HG02588 (cell line): ENCODE measurements around the gene IGSF3.
"Not testable (repeated sequence)": the region's sequence is repeated elsewhere in the genome, so short reads cannot be mapped to it uniquely, and the experiment has no call there.

Source experiments
- ATAC-seq: cut with Tn5 transposase; IDR thresholded peaks from one replicate; pipeline ENCODE4 v1.9.1; 2021; ENCODE audit warnings: mild to moderate bottlenecking, moderate library complexity; ENCODE audit not compliant: unreplicated experiment

Gene IGSF3

GRCh38 chr1:116664366-116664977, 3.1 kb downstream of the IGSF3 start:
- ATAC-seq = no peak

- no peak for ATAC-seq
These were observed 3.7 kb downstream of the IGSF3 start for GRCh38 chr1:116663821-116664220.

GRCh38 chr1:116661633-116662032, 5.9 kb downstream of the IGSF3 start:
- ATAC-seq = no peak

- not testable (repeated sequence) for ATAC-seq
These were observed 8.9 kb downstream of the IGSF3 start for GRCh38 chr1:116658645-116659044.

GRCh38 chr1:116657836-116658235, 9.7 kb downstream of the IGSF3 start:
- ATAC-seq = not testable (repeated sequence)

- no peak for ATAC-seq
These were observed 13.2 kb downstream of the IGSF3 start for GRCh38 chr1:116654351-116654750.

- not testable (repeated sequence) for ATAC-seq
These were observed 14.9 kb downstream of the IGSF3 start for GRCh38 chr1:116652598-116652997.

- not testable (repeated sequence) for ATAC-seq
These were observed 16.8 kb downstream of the IGSF3 start for GRCh38 chr1:116650781-116651180.

GRCh38 chr1:116649041-116649440, 18.5 kb downstream of the IGSF3 start:
- ATAC-seq = not testable (repeated sequence)

GRCh38 chr1:116648325-116648724, 19.2 kb downstream of the IGSF3 start:
- ATAC-seq = not testable (repeated sequence)

GRCh38 chr1:116647186-116647585, 20.3 kb downstream of the IGSF3 start:
- ATAC-seq = not testable (repeated sequence)

- ATAC-seq = not testable (repeated sequence)
These were observed 20.8 kb downstream of the IGSF3 start for GRCh38 chr1:116646673-116647170.

- ATAC-seq = not testable (repeated sequence)
These were observed 21.5 kb downstream of the IGSF3 start for GRCh38 chr1:116645802-116646672.

GRCh38 chr1:116644993-116645392, 22.5 kb downstream of the IGSF3 start:
- ATAC-seq = not testable (repeated sequence)

GRCh38 chr1:116644096-116644495, 23.4 kb downstream of the IGSF3 start:
- not testable (repeated sequence) for ATAC-seq

- ATAC-seq = not testable (repeated sequence)
These were observed 24.2 kb downstream of the IGSF3 start for GRCh38 chr1:116643281-116643751.

GRCh38 chr1:116642311-116643280, 24.9 kb downstream of the IGSF3 start:
- ATAC-seq = not testable (repeated sequence)

- ATAC-seq = not testable (repeated sequence)
These were observed 29.9 kb downstream of the IGSF3 start for GRCh38 chr1:116637583-116637982.

- ATAC-seq = not testable (repeated sequence)
These were observed 30.9 kb downstream of the IGSF3 start for GRCh38 chr1:116636584-116636983.

- not testable (repeated sequence) for ATAC-seq
These were observed 33.1 kb downstream of the IGSF3 start for GRCh38 chr1:116634386-116634785.
